Middle frontal gyrus (tissue), 1 donor: ENCODE results near the gene NIPBL.

Experiments used
- DNase-seq: peaks from one replicate; pipeline ENCODE4 v3.0.0-alpha.2; 2015; ENCODE audit warnings: low spot score; ENCODE audit errors: extremely low spot score

The NIPBL gene

DNA sequence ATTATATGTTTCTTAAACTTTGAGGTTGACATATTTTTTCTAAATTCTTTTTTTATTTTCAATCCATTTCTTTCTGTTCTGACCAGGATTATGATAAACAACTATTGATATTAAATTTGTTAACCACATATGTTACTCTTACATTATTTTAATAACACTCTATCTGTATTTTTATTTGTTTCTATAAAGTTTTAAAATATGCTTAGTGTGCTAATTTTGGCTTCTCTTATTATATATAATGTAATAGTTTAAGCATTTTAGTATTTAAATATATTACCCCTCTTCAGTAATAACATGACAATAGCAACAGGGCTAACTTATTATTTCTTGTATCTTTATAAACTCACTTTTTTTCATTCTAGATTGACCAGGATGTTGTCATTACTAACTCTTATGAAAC lies 137.8 kb downstream of the NIPBL start:
- no peak for DNase-seq

DNA sequence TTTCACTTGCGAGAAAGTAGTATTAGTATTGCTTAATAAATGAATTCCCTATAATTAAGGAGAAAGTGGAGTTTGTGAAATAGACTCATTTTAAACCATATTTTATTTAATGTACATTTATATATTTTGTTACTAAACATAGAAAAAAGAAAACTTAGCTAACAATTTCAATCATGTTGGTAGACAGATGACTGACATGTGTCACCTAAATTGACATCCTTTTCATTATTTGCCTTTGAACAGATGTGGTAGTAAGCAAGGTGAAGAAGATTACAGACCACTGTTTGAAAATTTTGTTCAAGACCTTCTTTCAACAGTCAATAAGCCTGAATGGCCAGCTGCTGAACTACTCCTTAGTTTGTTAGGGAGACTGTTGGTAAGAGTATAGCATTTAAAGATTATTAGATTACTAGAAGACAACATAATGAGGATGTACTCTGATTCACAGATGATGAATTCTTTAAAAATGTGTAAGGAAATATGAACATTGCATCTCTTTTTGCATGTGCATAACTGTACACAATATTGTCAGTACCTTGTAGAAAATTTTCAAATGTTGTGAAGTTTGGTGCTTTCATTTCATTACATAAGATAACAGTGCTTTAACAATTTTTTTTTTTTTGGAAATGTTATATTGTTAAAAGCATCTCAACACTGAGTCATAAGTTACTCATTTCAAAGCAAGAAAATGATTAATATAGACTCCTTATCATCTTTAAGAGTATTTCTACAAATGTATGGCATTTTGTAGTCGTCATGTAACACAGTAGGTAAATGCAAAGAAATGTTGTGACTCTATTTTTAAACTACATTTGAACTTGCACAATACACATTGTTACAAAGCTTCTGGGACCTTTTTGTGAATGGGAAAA lies 139.5 kb downstream of the NIPBL start:
- no peak for DNase-seq

DNA sequence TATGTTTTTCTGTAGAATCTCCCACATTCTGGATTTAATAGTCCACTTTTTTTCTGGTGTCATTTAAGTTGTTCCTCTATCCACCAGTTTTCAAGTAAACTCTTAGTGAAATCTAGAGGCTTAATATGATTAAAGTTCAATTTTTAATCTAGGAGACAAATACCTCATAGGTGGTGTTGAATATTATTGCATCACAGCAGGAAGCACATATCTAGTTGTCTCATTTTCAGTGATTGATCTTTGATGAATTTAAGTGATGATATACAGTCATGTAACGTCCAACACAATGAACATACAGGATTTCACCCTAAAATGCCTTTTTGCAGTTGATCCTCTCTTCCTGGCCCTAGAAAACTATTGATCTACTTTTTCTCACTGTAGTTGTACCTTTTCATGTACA lies 152.3 kb downstream of the NIPBL start:
- no peak for DNase-seq

DNA sequence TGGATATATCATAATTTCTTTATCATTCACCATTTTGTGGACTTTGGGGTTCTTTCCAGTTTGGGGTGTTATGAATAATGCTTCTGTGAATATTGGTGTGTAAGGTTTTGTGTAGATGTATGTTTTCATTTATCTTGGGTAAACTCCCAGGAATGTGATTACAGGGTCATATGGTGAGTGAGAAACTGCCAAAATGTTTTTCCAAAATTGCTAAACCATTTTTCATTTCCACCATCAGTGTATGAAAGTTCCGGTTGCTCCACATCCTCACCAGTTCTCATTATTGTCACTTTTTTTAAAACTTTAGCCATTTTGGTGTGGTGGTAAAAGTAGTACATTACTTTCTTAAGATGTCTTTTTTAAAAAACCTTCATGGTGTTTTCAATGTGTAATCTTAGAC lies 152.9 kb downstream of the NIPBL start:
- DNase-seq, result no peak

DNA sequence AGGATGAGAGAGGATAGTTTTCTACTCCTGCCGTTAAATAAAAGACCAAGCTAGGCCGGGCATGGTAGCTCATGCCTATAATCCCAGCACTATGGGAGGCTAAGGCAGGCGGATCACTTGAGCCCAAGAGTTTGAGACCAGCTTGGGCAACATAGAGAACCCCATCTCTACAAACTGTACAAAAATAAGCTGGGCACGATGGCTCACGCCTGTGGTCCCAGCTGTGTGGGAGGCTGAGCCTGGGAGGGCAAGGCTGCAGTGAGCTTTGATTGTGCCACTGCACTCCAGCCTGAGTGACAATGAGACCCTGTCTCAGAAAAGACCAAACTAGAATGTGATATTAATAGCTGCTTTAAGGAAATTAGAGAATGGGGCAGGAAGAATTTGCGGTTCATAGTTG lies 158.4 kb downstream of the NIPBL start:
- no peak for DNase-seq

DNA sequence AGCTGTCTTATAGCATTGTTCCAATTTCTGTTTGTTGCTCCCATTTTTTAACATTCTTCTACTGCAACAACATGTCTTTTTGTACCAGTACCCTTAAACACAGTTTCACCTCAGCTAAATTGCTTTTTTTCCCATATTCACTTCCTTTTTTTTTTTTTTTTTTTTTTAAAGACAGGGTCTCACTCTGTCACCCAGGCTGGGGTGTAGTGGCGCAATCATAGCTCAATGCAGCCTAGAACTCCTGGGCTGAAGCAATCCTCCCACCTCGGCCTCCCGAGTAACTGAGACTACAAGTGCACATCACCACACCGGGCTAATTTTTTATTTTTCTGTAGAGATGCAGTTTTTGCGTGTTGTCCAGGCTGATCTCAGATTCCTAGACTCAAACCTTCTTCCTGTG lies 161.3 kb downstream of the NIPBL start:
- DNase-seq, result no peak

DNA sequence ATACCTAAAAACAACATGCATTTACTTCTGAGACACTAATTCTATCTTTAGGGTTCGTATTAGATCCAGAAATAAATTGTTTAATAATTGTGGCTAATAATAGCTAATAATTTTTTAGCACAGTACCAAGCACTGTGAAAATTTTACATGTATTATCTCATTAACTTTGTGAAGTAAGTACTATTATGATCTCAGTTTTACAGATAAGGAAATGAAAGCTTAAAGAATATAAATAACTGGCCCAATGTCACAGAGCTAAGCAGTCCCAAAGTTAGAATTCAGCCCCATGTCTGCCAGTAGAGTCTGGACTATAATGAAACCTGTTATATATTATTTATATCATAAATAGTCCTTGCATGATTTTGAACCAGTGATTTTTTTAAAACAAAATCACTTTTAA lies 163.3 kb downstream of the NIPBL start:
- DNase-seq, result no peak

DNA sequence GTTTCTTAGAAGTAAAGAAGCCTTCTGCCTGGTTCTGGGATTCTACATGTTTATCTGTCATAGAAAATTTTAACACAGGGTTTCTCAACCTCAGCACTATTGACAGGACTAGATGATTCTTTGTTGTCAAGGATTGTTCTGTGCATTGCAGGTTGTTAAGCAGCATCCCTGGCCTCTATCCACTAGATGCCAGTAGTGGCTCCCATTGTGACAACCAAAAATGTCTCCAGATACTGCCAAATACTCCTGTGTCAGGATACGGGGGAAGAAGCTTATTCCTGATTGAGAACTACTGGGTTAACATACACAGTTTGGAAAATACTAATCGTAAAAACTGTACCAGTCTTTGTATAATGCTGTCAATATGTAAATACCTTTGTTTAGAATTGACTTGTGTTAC lies 167.1 kb downstream of the NIPBL start:
- DNase-seq, result peak; percentile 31

DNA sequence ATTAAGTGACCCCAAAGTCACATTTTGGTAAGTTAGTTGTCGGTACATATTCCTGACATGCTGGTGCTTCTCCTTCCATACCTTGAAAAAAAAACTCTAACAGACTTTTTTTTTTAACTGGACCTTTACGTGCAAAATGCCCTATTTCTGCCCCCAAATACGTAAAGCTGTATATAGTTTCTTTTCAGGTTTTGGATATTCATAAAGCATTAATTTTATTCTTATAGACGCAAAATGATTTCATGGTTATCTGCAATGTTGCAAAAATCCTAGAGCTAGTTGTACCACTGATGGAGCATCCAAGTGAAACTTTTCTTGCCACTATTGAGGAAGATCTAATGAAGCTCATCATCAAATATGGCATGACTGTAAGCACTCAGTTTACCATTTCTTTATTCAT lies 167.6 kb downstream of the NIPBL start:
- DNase-seq, result no peak

DNA sequence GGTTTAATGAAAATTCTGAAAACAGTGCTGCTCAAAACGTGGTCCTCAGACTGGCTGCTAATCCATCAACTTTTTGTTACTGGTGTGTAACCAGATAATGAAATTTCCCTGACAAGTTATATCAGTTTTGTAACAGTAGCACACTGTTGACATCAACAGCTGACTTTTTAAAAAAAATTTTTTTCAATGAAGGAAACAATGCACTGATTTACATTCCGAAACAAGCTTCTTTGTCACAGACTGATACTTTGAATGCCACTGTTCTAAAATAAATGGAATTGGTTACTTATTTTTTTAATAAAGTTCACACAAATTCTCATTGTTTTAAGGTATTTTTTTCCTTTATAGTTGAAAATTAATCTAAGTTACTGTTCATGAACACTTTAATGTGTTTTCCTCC lies 169.1 kb downstream of the NIPBL start:
- DNase-seq, result peak; percentile 39

DNA sequence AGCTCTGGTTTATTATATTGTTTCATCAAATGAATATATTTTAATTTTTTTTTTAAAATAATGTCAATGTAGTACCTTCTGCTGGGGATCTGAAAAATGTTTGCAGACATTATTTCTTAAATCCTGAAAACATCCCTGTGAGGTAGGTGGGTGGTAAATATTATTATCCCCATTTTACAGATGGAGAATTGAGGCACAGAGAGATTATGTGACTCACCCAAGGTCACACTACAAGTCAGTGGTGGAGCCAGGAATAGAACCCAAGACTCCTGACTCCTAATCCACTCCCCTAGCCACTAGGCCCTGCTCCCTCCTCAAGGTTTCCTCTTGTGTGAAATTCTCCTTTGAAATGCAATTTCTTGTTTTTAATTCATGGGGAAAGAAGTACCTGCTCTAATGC lies 171.4 kb downstream of the NIPBL start:
- no peak for DNase-seq

DNA sequence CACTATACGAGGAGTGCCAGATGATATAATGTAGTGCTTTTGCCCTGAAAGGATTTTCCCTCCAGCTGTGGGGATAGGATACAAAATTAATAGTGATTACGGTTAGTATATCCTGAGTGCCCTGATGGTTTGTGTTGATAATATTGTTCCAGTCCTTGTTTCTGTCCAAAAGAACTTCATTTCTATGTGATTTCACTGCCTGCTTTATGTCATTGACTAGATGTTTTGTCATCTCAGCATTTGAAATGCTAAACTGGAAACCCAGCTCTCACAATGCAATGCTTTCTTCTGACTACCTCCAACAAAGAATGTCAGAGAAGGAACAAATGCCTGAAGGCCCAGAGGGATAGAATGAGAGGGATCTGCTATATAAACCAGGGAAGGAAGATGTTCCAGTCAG lies 177.8 kb downstream of the NIPBL start:
- no peak for DNase-seq

DNA sequence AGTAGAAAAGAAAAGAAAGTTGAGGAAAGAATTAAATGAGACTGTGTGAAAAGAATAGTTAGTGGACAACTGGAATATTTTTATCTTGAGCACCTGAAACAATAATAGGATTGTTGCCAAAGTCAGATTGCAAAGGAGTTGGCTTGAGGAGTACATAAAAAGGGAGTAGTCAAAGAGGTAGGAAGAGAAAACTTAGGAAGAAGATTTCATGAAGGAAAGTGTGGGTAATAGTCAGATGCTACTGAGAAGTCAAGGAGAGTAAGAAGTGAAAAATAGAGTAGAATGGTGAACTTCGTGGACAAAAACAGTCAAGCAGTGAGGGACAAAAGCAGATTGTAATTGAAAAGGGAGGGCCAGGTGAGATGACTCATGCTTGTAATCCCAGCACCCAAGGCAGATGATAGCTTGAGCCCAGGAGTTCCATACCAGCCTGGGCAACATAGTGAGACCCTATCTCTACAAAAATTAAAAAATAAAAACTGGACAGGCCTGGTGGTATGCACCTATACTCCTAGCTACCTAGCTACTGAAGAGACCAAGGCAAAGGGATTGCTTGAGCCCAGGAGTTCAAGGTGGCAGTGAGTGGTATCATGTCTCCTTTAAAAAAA lies 178.9 kb downstream of the NIPBL start:
- no peak for DNase-seq

DNA sequence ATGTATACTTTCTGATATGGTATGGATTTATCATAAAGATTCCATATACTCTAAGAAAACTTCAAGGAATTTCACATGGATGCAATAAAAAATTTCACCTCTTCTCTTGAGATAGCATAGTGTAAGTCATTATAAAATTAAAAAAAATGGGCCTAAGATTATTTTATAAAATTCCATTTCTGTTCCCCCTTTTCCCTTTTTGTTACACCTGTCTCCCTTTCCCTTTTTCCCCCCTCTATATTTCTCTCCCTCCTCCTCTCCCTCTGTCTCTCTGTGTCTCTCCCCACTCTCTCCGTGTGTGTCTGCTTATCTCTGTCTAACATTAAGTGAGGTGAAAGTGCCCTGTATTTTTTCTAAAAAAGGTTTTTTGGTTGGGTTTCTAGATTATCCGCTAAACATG lies 180.2 kb downstream of the NIPBL start:
- DNase-seq, result no peak

DNA sequence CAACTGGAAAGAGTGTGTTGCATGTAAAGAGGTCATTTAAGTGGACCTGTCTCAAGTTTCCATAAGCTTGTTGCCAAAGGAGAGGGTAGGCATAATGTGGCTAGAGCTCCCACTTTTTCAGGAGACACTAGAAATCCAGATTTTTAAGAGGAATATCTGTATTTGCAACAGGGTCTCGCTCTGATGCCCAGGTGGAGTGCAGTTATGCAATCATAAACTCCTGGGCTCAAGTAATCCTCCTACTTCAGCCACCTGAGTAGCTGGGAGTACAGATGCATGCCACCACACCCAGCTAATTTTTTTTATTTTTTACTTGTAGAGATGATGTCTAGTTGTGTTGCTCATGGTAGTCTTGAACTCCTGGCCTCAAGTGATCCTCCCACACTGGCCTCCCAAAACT lies 183.5 kb downstream of the NIPBL start:
- DNase-seq, result no peak

DNA sequence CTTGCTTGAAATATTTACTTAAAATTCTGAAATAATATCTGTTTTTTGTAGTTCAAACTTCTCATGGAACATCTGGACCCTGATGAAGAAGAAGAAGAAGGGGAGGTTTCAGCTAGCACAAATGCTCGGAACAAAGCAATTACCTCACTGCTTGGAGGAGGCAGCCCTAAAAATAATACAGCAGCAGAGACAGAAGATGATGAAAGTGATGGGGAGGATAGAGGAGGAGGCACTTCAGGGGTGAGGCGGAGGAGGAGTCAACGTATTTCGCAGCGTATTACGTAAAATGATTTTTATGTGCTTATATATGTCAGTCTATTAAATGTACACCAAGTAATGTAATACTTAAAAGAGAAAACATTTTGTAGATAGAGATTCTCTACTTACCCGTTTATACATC lies 187.2 kb downstream of the NIPBL start:
- no peak for DNase-seq

DNA sequence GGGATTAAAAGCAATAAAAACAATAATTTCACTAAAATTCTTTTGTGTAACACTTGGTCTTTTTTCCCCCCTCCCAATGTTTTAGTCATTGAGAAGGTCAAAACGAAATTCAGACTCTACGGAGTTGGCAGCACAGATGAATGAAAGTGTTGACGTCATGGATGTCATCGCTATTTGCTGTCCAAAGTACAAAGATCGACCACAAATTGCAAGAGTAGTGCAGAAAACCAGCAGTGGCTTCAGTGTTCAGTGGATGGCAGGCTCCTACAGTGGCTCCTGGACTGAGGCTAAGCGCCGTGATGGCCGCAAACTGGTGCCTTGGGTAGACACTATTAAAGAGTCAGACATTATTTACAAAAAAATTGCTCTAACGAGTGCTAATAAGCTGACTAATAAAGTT lies 187.9 kb downstream of the NIPBL start:
- DNase-seq, result no peak

DNA sequence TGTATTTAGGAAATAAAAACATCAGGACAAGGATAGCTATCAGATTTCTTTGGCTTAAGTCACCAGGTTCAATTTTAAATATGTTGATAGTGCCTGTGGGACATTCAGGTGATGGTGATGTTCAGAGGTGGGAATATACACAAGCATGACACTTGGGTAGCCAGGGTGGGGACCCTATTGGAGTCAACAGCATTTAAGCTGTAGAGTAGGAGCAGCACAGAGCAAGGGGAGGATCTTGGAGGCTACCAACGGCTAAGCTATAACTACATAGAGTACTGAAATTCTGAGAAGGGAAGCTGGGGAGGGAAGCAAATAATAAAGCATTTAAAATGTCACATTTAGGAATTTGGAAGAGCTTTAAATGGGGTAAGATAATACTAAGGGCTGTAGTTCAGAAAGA lies 194.9 kb downstream of the NIPBL start:
- DNase-seq, result no peak

DNA sequence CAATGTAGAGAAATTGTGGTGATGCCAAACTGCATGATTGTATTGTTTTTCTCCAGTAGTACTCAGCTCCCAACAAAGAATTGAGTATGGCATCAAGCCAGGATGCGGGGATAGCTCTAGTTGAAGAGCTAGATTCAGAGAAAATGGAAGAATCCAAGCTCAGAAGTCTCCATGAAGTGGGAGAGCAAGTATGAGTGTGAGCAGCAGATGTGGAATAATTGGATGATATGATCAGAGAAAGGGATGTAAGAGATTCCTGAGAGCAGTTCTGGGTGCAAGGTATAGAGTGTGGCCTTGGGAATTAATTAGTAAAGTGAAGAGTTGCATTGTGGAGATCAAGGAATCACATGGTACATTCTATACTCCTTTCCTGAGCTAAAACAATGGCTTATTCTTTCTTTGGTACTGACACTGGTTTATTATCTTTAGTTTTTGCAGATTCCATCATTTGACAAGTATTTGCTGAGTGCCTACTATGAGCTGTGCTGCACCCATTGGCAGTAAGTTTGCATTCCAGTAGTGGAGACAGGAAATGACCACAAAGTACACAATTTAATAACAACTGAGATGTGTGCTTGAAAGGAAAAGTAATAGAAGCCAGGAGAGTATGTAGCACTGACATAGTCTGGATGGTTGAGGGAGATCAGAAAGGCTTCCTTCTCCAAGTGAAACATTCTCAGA lies 195.5 kb downstream of the NIPBL start:
- peak; percentile 59 for DNase-seq

DNA sequence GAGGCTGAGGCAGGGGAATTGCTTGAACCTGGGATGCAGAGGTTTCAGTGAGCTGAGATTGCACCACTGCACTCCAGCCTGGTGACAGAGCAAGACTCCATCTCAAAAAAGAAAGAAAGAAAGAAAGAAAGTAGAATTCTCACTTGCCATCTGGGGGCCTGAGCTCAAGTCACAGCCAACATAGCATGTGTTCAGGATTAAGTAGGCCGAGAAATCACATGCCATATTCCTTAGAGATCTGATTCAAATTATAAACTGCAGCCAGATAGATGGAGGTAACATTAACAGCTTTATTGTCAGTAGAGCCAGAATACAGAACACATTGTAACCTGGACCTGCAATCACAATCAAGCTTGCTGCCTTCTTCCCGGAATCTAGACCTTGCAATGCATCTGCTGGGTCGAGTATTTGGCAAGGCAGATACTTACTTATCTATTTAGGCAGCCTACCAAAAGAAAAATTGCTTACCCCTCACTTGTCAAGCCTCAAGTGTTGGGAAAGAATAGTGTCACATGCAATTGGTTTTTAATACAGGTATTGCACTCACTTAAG lies 198.9 kb downstream of the NIPBL start:
- no peak for DNase-seq

DNA sequence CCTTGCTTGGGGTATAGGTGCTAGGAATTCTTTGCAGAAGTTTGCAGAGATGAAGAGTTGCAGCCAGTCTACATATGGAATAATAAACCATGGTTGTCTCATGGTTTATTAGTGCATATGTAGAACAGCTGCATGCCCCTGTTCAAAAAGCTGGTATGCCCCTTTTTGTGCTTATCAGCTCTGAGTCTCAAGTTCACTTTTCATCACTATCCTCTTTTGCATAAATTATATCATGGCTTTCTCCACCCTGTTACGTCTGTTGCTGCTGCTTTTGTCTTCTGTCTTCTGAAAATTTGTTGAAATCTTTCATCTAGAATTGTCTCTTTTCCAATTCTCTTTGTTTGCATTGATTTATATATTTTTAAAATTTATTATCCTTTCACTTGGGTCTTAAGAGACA lies 200.6 kb downstream of the NIPBL start:
- DNase-seq, result no peak

DNA sequence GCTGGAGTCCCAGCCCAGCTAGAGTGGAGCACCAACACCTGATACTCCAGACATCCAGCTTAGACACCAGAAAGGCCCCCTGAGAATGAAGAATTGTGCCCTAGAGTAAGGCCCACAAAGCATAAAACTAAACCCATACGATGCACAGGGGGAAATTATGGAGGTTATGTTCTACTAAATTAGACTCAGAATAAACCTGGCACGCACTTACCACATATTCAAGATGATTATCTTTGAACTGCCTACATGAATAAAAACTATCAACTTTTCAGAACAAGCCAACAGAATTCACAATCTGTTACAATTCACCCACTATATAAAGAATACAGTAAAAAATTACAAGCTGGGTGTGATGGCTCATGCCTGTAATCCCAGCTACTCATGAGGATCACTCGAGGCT lies 204.1 kb downstream of the NIPBL start:
- no peak for DNase-seq
